H9 (cell line): ENCODE measurements around the gene EPHA2. TPM values are rescaled to one million over a fixed set of nuclear protein-coding genes. Genes with fewer than 3 reads are reported as not detected.
"Not testable (repeated sequence)": the region's sequence is repeated elsewhere in the genome, so short reads cannot be mapped to it uniquely, and the experiment has no call there.

Experiments
- DNase-seq: peaks from one replicate; pipeline ENCODE4 v3.0.0-alpha.2; 2017
- H2AFZ ChIP-seq: one replicate; pipeline ENCODE4 v1.6.1; 2013; ENCODE audit warnings: mild to moderate bottlenecking, low read length, control low read depth, moderate library complexity
- H2AK5ac ChIP-seq: 2 replicates; pipeline ENCODE4 v1.6.1; 2013; ENCODE audit warnings: low read length, control low read depth, mixed read lengths; ENCODE audit not compliant: insufficient read length
- H2BK120ac ChIP-seq: one replicate; pipeline ENCODE4 v1.6.1; 2013; ENCODE audit warnings: low read depth, mild to moderate bottlenecking, low read length, control low read depth, inconsistent platforms; ENCODE audit not compliant: poor library complexity, severe bottlenecking
- H2BK12ac ChIP-seq: 2 replicates; pipeline ENCODE4 v1.6.1; 2013; ENCODE audit warnings: low read length, control low read depth, mixed read lengths, low read depth; ENCODE audit not compliant: insufficient read length
- H2BK15ac ChIP-seq: 2 replicates; pipeline ENCODE4 v1.6.1; 2013; ENCODE audit warnings: low read depth, low read length, control low read depth
- H2BK20ac ChIP-seq: one replicate; pipeline ENCODE4 v1.6.1; 2013; ENCODE audit warnings: low read depth, mild to moderate bottlenecking, low read length, control low read depth, inconsistent platforms; ENCODE audit not compliant: poor library complexity, severe bottlenecking
- H2BK5ac ChIP-seq: 2 replicates; pipeline ENCODE4 v1.6.1; 2013; ENCODE audit warnings: low read length, control low read depth, mixed read lengths; ENCODE audit not compliant: insufficient read length
- H3K14ac ChIP-seq: 2 replicates; pipeline ENCODE4 v1.6.1; 2013; ENCODE audit warnings: low read length, control low read depth; ENCODE audit not compliant: insufficient read depth
- H3K18ac ChIP-seq: 2 replicates; pipeline ENCODE4 v1.6.1; 2013; ENCODE audit warnings: low read depth, mild to moderate bottlenecking, mixed read lengths, low read length, control low read depth; ENCODE audit not compliant: insufficient read length
- H3K23ac ChIP-seq: 2 replicates; pipeline ENCODE4 v1.6.1; 2013; ENCODE audit warnings: low read length, control low read depth, mixed read lengths, low read depth; ENCODE audit not compliant: insufficient read length
- H3K23me2 ChIP-seq: 2 replicates; pipeline ENCODE4 v1.6.1; 2013; ENCODE audit warnings: low read depth, mild to moderate bottlenecking, mixed read lengths, low read length, control low read depth; ENCODE audit not compliant: insufficient read length, poor library complexity, severe bottlenecking
- H3K27ac ChIP-seq: 2 replicates; pipeline ENCODE4 v1.5.1; 2013; ENCODE audit warnings: low read length, control low read depth, mixed read lengths, low read depth; ENCODE audit not compliant: insufficient read length
- H3K27me3 ChIP-seq: 2 replicates; pipeline ENCODE4 v1.6.1; 2013; ENCODE audit warnings: low read length, control low read depth, inconsistent platforms; ENCODE audit not compliant: insufficient read depth
- H3K4ac ChIP-seq: 2 replicates; pipeline ENCODE4 v1.6.1; 2013; ENCODE audit warnings: low read depth, mild to moderate bottlenecking, control low read depth, inconsistent platforms, low read length, moderate library complexity
- H3K4me1 ChIP-seq: 2 replicates; pipeline ENCODE4 v1.6.1; 2013; ENCODE audit warnings: low read length, control low read depth, inconsistent platforms; ENCODE audit not compliant: insufficient read depth
- H3K4me2 ChIP-seq: 2 replicates; pipeline ENCODE4 v1.6.1; 2013; ENCODE audit warnings: low read length, control low read depth, mixed read lengths; ENCODE audit not compliant: insufficient read length, insufficient read depth
- H3K56ac ChIP-seq: 2 replicates; pipeline ENCODE4 v1.6.1; 2013; ENCODE audit warnings: low read depth, mild to moderate bottlenecking, mixed read lengths, low read length, control low read depth; ENCODE audit not compliant: insufficient read length
- H3K79me1 ChIP-seq: 2 replicates; pipeline ENCODE4 v1.6.1; 2013; ENCODE audit warnings: low read depth, mild to moderate bottlenecking, moderate library complexity, low read length, control low read depth, inconsistent platforms; ENCODE audit not compliant: insufficient read depth, poor library complexity, severe bottlenecking
- H3K79me2 ChIP-seq: 2 replicates; pipeline ENCODE4 v1.6.1; 2013; ENCODE audit warnings: low read length, control low read depth, inconsistent platforms; ENCODE audit not compliant: insufficient read depth
- H3K9ac ChIP-seq: 2 replicates; pipeline ENCODE4 v1.6.1; 2013; ENCODE audit warnings: low read length, control low read depth, mixed read lengths; ENCODE audit not compliant: insufficient read length; ENCODE audit errors: extremely low read depth
- H3K9me3 ChIP-seq: one replicate; pipeline ENCODE4 v1.6.1; 2013; ENCODE audit warnings: low read depth, low read length, inconsistent platforms; ENCODE audit not compliant: control insufficient read depth
- H3T11ph ChIP-seq: one replicate; pipeline ENCODE4 v1.6.1; 2013; ENCODE audit warnings: mild to moderate bottlenecking, low read length, control low read depth, inconsistent platforms
- H4K20me1 ChIP-seq: one replicate; pipeline ENCODE4 v1.6.1; 2013; ENCODE audit not compliant: control insufficient read depth, insufficient read length, insufficient read depth
- H4K5ac ChIP-seq: 2 replicates; pipeline ENCODE4 v1.6.1; 2013; ENCODE audit warnings: low read depth, mild to moderate bottlenecking, mixed read lengths, low read length, control low read depth; ENCODE audit not compliant: insufficient read length
- H4K8ac ChIP-seq: replicated peaks from 2 replicates; pipeline ENCODE4 v1.6.1; 2013; ENCODE audit warnings: low read length, control low read depth, mixed read lengths, low read depth; ENCODE audit not compliant: insufficient read length
- H4K91ac ChIP-seq: 2 replicates; pipeline ENCODE4 v1.6.1; 2013; ENCODE audit warnings: low read depth, mild to moderate bottlenecking, moderate library complexity, mixed read lengths, low read length, control low read depth; ENCODE audit not compliant: insufficient read length
- H3K27ac Mint-ChIP-seq, 3 experiments: 2 replicates in 2 of 3; 3 replicates in 1 of 3; pipeline ENCODE4 v1.8.0; 2020 to 2021; ENCODE audit warnings: mixed read lengths in 3 of 3, mild to moderate bottlenecking in 1 of 3, moderate library complexity in 1 of 3
- H3K27me3 Mint-ChIP-seq: 2 replicates; pipeline ENCODE4 v1.8.0; 2021; ENCODE audit warnings: low read depth, mild to moderate bottlenecking, moderate library complexity, mixed read lengths
- H3K36me3 Mint-ChIP-seq, 3 experiments: 2 replicates in 2 of 3; 3 replicates in 1 of 3; pipeline ENCODE4 v1.8.0; 2020 to 2021; ENCODE audit warnings: low read depth in 3 of 3, mixed read lengths in 3 of 3; ENCODE audit not compliant: insufficient read depth in 1 of 3
- H3K4me1 Mint-ChIP-seq, 2 experiments: 2 replicates each; pipeline ENCODE4 v1.8.0; 2020; ENCODE audit warnings: mixed read lengths in 2 of 2
- H3K4me3 Mint-ChIP-seq, 2 experiments: 2 replicates in 1 of 2; 3 replicates in 1 of 2; pipeline ENCODE4 v1.8.0; 2020 to 2021; ENCODE audit warnings: mild to moderate bottlenecking in 2 of 2, mixed read lengths in 2 of 2, moderate library complexity in 1 of 2
- H3K9me3 Mint-ChIP-seq, 2 experiments: 2 replicates in 1 of 2; 3 replicates in 1 of 2; pipeline ENCODE4 v1.8.0; 2020; ENCODE audit warnings: mild to moderate bottlenecking in 2 of 2, mixed read lengths in 2 of 2, moderate library complexity in 1 of 2
- CTCF ChIP-seq: fragments of 200-600 bp; sonication (generic); conservative IDR thresholded peaks from 3 replicates; pipeline ENCODE4 v1.8.0; 2021; ENCODE audit warnings: antibody characterized with exemption, mild to moderate bottlenecking
- WGBS: extraction: QIAGEN DNeasy Blood & Tissue Kit; methylation state at CpG from one replicate; pipeline ENCODE4 v1.1.7; 2013; ENCODE audit warnings: missing lambda C conversion rate, low lambda C conversion rate, mixed read lengths; ENCODE audit not compliant: insufficient read length; ENCODE audit errors: extremely low coverage; 5-methylcytosine and 5-hydroxymethylcytosine counted together
- total RNA-seq: library from RNA; stranded (reverse); gene quantifications from 2 replicates; pipeline ENCODE4 v1.2.1, GENCODE V29; 2021

EPHA2 gene
- total RNA-seq, 1 experiment from 2014 or later, result 33.1 TPM

GRCh38 chr1:16109571-16109970, 46.3 kb downstream of the EPHA2 start:
- Histone ChIP-seq H2BK15ac (no peak overlapping the region), H2BK5ac (no peak overlapping the region), H3K9ac (no peak overlapping the region), H4K20me1 (no peaks in the 10 kb centered on the region), H2BK120ac (no peak overlapping the region), H3K23ac (no peak overlapping the region), H2AK5ac (no peak overlapping the region), H3K18ac (no peak overlapping the region), H2BK20ac (no peak overlapping the region), H3K9me3 (peaks cover 5% of the 10 kb centered on the region), H4K5ac (no peak overlapping the region), H3K23me2 (no peaks in the 10 kb centered on the region), H2BK12ac (no peak overlapping the region), H3T11ph (no peak overlapping the region), H3K4ac (no peak overlapping the region), H3K27me3 (no peaks in the 10 kb centered on the region), H4K91ac (no peak overlapping the region), H3K56ac (no peak overlapping the region), H3K14ac (no peak overlapping the region), H3K4me2 (no peak overlapping the region), H3K27ac (no peak overlapping the region), H3K79me1 (no peaks in the 10 kb centered on the region), H3K79me2 (no peaks in the 10 kb centered on the region), H2AFZ (no peak overlapping the region), H4K8ac (no peak overlapping the region), H3K4me1 (peaks cover 2% of the 10 kb centered on the region)
- Mint-ChIP-seq H3K27me3 (peaks cover 29% of the 10 kb centered on the region), H3K27ac (no peak overlapping the region), H3K4me1 (peaks cover 19% of the 10 kb centered on the region in 2 experiments), H3K36me3 (peaks cover 5 to 14% (median 11%) of the 10 kb centered on the region in 3 experiments; a peak in 5 of 7 replicates), H3K9me3 (peaks cover 15 to 21% of the 10 kb centered on the region in 2 experiments), H3K4me3 (no peak overlapping the region)
- no peak for DNase-seq
- no CpG with 5 or more reads among the region's 1 CpG for WGBS
- TF ChIP-seq CTCF, result no peak

GRCh38 chr1:16107039-16107438, 48.8 kb downstream of the EPHA2 start:
- DNase-seq, H2BK20ac ChIP-seq, H3K4ac ChIP-seq, H2BK12ac ChIP-seq, H4K20me1 ChIP-seq, H4K8ac ChIP-seq, H3T11ph ChIP-seq, H2AFZ ChIP-seq, H3K56ac ChIP-seq, H3K18ac ChIP-seq, H4K91ac ChIP-seq, H3K23me2 ChIP-seq, H3K4me2 ChIP-seq, H3K23ac ChIP-seq, H3K4me3 Mint-ChIP-seq, H3K9me3 ChIP-seq, H4K5ac ChIP-seq, H3K27ac ChIP-seq, H3K4me1 Mint-ChIP-seq, H3K79me1 ChIP-seq, H2AK5ac ChIP-seq, H3K27ac Mint-ChIP-seq, H2BK15ac ChIP-seq, H2BK5ac ChIP-seq, H2BK120ac ChIP-seq, H3K27me3 ChIP-seq, H3K4me1 ChIP-seq, H3K9ac ChIP-seq, H3K14ac ChIP-seq, H3K79me2 ChIP-seq: not testable (repeated sequence)
- WGBS, result no CpG with 5 or more reads among the region's 5 CpGs
- H3K36me3 Mint-ChIP-seq, result peaks cover 8 to 19% (median 19%) of the 10 kb centered on the region in 3 experiments; a peak in 5 of 7 replicates
- H3K27me3 Mint-ChIP-seq, result peaks cover 36% of the 10 kb centered on the region
- peaks cover 27 to 37% of the 10 kb centered on the region in 2 experiments for H3K9me3 Mint-ChIP-seq
